H1 (cell line): ENCODE measurements around the gene MIDN. TPM values are rescaled to one million over a fixed set of nuclear protein-coding genes. Genes with fewer than 3 reads are reported as not detected.

Experiments used
- CBX5 ChIP-seq: fragments of 300-800, 300-1000 bp; sonication (generic); IDR thresholded peaks from 2 replicates; pipeline ENCODE4 v1.7.1; 2016; ENCODE audit warnings: antibody characterized with exemption, low read length, low read depth
- GABPA ChIP-seq: IDR thresholded peaks from 2 replicates; pipeline ENCODE4 v1.6.1; 2011; ENCODE audit warnings: mild to moderate bottlenecking, low read length, moderate library complexity, borderline replicate concordance; ENCODE audit not compliant: insufficient read depth
- JUN ChIP-seq: IDR thresholded peaks from 2 replicates; pipeline ENCODE4 v1.6.1; 2011; ENCODE audit warnings: low read depth, mild to moderate bottlenecking, improper control_type of control experiment, low read length
- NANOG ChIP-seq: IDR thresholded peaks from 2 replicates; pipeline ENCODE4 v1.6.1; 2011; ENCODE audit warnings: low read length, low read depth, mild to moderate bottlenecking, inconsistent platforms; ENCODE audit not compliant: insufficient read depth, poor library complexity, severe bottlenecking
- PHF8 ChIP-seq: fragments of 200-600 bp; sonication (generic); conservative IDR thresholded peaks from 2 replicates; pipeline ENCODE4 v1.7.1; 2012; ENCODE audit warnings: low read depth, mild to moderate bottlenecking, inconsistent platforms, low read length, moderate library complexity
- POU5F1 ChIP-seq: IDR thresholded peaks from 2 replicates; pipeline ENCODE4 v1.6.1; 2011; ENCODE audit warnings: low read depth, mild to moderate bottlenecking, low read length, moderate library complexity
- SP2 ChIP-seq: IDR thresholded peaks from 2 replicates; pipeline ENCODE4 v1.6.1; 2012; ENCODE audit warnings: mild to moderate bottlenecking, low read length, inconsistent platforms
- SUZ12 ChIP-seq: fragments of 200-600 bp; sonication (generic); IDR thresholded peaks from 2 replicates; pipeline ENCODE4 v1.6.1; 2012; ENCODE audit warnings: mild to moderate bottlenecking, inconsistent platforms, low read length, moderate library complexity, mixed read lengths
- TAF1 ChIP-seq: IDR thresholded peaks from 2 replicates; pipeline ENCODE4 v1.6.1; 2011; ENCODE audit warnings: mild to moderate bottlenecking, low read depth, low read length
- TCF12 ChIP-seq: IDR thresholded peaks from 2 replicates; pipeline ENCODE4 v1.6.1; 2011; ENCODE audit warnings: low read depth, mild to moderate bottlenecking, low read length
- polyA plus RNA-seq, 7 experiments: library from polyadenylated mRNA; depleted of rRNA in 3 of 7; stranded (reverse) in 5 of 7; unstranded in 2 of 7; fragments of >200 nt in 5 of 7; fragments of 200-250 nt in 2 of 7; gene quantifications; 1 replicate in 5 of 7; 2 replicates in 1 of 7; 4 replicates in 1 of 7; pipeline versions ENCODE4 v1.2.1 to v1.2.3, GENCODE V29; 2011 to 2013; ENCODE audit warnings: missing spikeins in 2 of 7, mixed read lengths in 2 of 7
- total RNA-seq: library from RNA; stranded (reverse); fragmentation: NEBNext Ultra II Directional; extraction: Animal tissue kit (Norgen Biotek cat#: 25700); gene quantifications from 2 replicates; pipeline ENCODE4 v1.2.1, GENCODE V29; 2021
- TF ChIP-seq, protein P1 (sequence below): fragments of 300-600 bp; sonication (generic); IDR thresholded peaks from 2 replicates; pipeline ENCODE4 v1.7.1; 2012; ENCODE audit warnings: low read length, moderate library complexity, mild to moderate bottlenecking, inconsistent platforms; ENCODE audit not compliant: insufficient replicate concordance

Gene MIDN
- total and polyA plus RNA-seq, 2 of the 8 experiments (the other 6 are each of a cell fraction or from before 2014, with no cell fraction given) = 39.8 to 159 TPM

DNA sequence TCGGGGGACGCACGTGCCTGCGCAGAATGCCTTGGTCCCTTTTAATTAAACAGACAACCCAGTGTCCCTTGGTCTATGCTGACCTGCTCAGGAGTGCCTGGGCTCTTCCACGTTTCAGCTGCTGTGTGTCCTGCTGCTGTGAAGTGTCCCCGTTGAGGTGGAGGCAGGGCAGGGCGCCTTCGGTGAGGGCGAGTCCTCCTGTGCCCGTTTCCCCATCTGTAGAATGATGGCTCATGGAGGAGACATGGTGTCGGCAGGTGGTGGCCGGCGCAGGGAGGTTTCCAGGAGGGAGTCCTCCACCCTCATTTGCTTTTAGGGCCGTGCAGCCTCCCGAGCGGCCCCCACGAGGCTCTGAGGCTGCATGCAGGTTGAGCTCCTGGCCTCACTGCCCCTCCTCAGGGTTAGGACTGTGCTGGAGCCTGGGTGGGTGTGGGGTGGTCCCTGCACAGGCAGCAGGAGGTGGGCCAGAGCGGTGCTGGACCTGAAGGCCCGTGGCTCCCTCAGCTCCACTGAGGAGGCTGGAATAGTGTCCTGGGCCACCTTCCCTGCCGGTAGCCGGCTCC is 34.0 kb upstream of the MIDN start (continued):
- TF ChIP-seq, protein P1, sequence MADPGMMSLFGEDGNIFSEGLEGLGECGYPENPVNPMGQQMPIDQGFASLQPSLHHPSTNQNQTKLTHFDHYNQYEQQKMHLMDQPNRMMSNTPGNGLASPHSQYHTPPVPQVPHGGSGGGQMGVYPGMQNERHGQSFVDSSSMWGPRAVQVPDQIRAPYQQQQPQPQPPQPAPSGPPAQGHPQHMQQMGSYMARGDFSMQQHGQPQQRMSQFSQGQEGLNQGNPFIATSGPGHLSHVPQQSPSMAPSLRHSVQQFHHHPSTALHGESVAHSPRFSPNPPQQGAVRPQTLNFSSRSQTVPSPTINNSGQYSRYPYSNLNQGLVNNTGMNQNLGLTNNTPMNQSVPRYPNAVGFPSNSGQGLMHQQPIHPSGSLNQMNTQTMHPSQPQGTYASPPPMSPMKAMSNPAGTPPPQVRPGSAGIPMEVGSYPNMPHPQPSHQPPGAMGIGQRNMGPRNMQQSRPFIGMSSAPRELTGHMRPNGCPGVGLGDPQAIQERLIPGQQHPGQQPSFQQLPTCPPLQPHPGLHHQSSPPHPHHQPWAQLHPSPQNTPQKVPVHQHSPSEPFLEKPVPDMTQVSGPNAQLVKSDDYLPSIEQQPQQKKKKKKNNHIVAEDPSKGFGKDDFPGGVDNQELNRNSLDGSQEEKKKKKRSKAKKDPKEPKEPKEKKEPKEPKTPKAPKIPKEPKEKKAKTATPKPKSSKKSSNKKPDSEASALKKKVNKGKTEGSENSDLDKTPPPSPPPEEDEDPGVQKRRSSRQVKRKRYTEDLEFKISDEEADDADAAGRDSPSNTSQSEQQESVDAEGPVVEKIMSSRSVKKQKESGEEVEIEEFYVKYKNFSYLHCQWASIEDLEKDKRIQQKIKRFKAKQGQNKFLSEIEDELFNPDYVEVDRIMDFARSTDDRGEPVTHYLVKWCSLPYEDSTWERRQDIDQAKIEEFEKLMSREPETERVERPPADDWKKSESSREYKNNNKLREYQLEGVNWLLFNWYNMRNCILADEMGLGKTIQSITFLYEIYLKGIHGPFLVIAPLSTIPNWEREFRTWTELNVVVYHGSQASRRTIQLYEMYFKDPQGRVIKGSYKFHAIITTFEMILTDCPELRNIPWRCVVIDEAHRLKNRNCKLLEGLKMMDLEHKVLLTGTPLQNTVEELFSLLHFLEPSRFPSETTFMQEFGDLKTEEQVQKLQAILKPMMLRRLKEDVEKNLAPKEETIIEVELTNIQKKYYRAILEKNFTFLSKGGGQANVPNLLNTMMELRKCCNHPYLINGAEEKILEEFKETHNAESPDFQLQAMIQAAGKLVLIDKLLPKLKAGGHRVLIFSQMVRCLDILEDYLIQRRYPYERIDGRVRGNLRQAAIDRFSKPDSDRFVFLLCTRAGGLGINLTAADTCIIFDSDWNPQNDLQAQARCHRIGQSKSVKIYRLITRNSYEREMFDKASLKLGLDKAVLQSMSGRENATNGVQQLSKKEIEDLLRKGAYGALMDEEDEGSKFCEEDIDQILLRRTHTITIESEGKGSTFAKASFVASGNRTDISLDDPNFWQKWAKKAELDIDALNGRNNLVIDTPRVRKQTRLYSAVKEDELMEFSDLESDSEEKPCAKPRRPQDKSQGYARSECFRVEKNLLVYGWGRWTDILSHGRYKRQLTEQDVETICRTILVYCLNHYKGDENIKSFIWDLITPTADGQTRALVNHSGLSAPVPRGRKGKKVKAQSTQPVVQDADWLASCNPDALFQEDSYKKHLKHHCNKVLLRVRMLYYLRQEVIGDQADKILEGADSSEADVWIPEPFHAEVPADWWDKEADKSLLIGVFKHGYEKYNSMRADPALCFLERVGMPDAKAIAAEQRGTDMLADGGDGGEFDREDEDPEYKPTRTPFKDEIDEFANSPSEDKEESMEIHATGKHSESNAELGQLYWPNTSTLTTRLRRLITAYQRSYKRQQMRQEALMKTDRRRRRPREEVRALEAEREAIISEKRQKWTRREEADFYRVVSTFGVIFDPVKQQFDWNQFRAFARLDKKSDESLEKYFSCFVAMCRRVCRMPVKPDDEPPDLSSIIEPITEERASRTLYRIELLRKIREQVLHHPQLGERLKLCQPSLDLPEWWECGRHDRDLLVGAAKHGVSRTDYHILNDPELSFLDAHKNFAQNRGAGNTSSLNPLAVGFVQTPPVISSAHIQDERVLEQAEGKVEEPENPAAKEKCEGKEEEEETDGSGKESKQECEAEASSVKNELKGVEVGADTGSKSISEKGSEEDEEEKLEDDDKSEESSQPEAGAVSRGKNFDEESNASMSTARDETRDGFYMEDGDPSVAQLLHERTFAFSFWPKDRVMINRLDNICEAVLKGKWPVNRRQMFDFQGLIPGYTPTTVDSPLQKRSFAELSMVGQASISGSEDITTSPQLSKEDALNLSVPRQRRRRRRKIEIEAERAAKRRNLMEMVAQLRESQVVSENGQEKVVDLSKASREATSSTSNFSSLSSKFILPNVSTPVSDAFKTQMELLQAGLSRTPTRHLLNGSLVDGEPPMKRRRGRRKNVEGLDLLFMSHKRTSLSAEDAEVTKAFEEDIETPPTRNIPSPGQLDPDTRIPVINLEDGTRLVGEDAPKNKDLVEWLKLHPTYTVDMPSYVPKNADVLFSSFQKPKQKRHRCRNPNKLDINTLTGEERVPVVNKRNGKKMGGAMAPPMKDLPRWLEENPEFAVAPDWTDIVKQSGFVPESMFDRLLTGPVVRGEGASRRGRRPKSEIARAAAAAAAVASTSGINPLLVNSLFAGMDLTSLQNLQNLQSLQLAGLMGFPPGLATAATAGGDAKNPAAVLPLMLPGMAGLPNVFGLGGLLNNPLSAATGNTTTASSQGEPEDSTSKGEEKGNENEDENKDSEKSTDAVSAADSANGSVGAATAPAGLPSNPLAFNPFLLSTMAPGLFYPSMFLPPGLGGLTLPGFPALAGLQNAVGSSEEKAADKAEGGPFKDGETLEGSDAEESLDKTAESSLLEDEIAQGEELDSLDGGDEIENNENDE = no peak
- TF ChIP-seq SUZ12 (no peak), NANOG (no peak), SP2 (no peak), JUN (no peak), CBX5 (no peak), POU5F1 (no peak), PHF8 (no peak), TCF12 (no peak), TAF1 (no peak), GABPA (no peak)
